HG03432 (cell line): ENCODE results near the gene ACTL8.

Source experiments
- ATAC-seq: cut with Tn5 transposase; IDR thresholded peaks from one replicate; pipeline ENCODE4 v1.9.1; 2021; ENCODE audit warnings: mild to moderate bottlenecking, moderate library complexity; ENCODE audit not compliant: unreplicated experiment

ACTL8 gene, protein sequence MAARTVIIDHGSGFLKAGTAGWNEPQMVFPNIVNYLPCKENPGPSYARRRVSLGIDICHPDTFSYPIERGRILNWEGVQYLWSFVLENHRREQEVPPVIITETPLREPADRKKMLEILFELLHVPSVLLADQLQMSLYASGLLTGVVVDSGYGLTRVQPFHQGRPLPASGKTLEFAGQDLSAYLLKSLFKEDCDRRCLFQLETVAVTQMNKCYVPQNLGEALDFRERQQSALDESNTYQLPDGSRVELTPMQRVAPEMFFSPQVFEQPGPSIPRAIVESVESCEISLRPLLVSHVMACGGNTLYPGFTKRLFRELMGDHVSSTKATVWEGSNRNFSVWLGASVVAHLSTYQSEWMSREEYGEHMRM

GRCh38 chr1:17755120-17755519, at the start of gene ACTL8:
Gene ACTL8, plus strand, starts transcription at chr1:17755333. Its CDS starts 67,676 bp downstream, at chr1:17823009.
- no peak for ATAC-seq

DNA sequence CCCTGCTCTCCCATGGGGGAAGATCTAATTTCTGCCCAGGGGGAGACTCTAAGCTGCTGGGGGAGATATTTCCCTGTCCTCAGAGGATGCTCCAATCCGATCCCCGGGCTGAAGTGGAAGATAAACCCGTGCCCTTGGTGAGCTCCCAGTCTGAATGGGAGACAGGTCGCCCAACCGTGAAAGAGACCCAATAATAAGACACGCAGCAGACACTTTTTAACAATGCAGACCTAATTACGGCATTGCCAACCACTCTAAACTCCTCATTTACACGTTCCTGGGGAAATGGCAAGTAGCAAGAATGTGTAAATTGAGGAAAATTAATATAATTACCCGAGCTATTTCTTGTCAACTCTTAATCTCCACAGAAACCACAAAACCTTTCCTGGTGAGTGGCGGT, 48.7 kb upstream of the ACTL8 start:
- ATAC-seq, result no peak

GRCh38 chr1:17709981-17710380, 45.2 kb upstream of the ACTL8 start:
- ATAC-seq, result no peak

DNA sequence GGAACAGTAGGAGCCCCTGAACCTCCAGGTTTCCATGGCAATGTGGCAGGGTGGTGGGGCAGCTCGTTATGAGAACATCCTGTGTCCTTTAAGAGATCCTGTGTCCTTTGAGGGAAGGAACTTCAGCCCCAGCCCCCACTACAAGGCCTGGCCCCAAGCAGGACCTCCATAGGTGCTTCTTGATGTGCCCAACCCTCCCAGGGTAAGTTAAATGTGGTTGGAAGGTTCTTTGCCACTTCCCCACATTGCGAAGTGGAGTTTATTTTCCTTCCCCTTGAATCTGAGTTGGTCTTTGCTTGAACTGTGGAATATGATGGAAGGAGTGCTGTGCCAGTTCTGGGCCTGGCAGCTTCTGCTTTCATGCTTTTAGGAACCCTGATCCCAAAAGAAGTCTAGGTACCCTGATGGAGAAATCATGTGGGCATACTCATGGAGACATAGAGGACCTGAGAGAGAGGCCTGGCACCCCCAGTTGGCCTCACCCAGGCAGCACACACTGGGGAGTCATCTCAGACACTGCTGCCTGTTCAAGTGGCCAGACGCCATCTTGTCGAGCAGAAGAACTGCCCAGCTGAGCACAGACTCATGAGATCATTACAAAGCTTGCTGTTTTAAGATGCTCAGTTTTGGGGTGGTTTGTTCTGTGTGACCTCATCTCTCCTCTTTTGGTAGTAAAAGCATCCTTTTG, 44.1 kb upstream of the ACTL8 start:
- no peak for ATAC-seq

DNA sequence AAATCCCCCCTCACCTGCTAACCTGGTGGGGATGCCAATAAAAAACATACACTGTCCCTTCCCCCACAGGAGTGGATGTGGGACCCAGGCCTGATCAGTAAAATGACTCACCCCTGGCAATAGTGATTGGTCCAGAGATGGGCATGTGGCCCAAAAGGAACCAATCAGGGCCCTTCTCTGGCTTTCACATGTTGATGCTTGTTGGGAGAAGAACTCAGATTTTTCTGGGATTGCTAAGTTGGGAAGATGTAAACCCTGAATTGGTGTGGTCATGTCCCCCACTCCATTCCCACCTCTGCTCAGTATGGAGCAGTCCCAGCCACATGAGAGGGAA, 43.6 kb upstream of the ACTL8 start:
- no peak for ATAC-seq

DNA sequence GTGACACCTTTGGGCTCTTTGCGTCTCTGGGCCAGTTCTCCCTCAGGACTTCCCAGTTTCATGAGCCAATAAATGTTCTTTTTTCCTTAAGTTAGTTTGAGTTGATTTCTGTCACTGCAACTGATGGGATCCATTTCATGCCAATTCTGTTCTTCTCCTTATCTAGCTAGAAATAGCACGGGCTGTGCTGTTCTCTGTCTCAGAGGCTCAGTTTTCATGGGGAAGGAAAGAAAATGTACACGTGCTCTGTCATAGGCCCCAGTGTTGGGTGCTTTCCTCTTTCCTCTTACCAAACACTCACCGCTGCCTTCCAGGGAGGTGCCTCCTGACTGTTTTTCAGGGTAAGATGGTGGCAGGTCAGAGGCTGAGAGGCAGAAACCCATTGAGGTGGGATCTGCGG, 43.2 kb upstream of the ACTL8 start:
- no peak for ATAC-seq

DNA sequence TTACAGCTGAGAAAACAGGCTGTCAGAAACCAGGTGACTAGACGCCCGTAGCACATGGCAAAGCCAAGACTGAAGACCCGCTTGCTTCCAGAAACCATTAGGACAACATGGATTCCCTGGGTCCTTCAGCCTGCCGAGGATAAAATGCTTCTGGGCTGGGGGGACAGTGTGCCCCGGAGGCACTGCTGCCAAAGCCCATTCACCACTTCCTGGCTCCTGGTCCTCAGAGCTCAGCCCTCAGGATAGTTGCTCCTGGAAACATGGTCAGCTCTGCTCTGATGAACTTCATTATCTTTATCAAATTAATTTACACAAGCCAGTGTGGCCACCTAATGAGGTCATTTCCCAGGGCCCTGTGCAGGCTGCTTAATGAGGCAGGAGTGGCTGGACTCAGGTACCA, 41.1 kb upstream of the ACTL8 start:
- ATAC-seq, result no peak

GRCh38 chr1:17717594-17718535, 37.3 kb upstream of the ACTL8 start:
- ATAC-seq, result no peak

DNA sequence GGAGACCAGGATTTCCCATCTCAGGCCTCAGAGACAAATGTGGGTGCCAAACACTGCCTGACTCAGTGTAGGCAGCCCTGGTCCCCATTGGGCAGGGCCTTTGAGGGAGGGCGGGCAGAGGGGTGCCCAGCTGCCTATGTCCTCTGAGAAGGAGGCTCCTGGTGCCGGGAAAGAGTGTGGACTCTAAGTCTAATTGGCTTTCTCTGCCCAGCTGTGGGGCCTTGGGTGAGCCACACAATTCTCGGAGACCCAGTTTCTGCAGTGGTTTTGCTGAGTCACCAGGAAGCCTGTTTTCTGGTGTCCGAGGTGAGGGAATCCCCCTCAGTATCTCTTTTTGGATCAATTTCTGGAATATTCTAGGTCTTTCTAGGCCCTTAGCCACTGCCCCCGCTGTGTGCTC, 35.3 kb upstream of the ACTL8 start:
- no peak for ATAC-seq

GRCh38 chr1:17721444-17721843, 33.7 kb upstream of the ACTL8 start:
- ATAC-seq, result no peak

- no peak for ATAC-seq
Measured at GRCh38 chr1:17723684-17724083, 31.4 kb upstream of the ACTL8 start.

GRCh38 chr1:17724150-17724549, 31.0 kb upstream of the ACTL8 start:
- no peak for ATAC-seq

DNA sequence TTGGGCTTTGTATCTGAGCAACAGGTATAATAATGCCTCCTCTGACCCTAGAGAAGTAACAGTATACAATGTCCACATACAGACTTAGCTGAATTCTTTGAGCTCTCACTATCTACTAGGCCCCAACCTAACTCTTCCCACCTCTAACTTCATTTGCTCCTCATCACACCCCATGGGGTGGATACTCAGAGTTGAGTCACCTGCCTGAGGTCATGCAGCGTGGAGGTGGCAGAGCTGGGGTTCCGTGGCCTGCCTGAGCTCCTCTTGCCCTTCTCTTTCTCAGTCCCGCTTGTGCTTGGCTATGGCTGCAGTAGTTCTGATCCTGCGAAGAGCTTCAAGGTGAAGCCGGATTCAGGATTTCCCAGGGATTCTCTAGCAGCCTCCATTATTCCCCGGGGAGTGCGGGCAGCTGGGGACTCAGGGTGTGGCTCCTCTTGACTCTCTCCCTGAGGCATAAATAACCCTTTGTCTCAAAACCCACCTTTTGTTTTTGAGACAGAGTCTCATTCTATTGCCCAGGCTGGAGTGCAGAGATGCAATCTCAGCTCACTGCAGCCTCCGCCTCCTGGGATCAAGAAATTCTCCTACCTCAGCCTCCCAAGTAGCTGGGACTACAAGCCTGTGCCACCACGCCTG, 29.9 kb upstream of the ACTL8 start:
- no peak for ATAC-seq

DNA sequence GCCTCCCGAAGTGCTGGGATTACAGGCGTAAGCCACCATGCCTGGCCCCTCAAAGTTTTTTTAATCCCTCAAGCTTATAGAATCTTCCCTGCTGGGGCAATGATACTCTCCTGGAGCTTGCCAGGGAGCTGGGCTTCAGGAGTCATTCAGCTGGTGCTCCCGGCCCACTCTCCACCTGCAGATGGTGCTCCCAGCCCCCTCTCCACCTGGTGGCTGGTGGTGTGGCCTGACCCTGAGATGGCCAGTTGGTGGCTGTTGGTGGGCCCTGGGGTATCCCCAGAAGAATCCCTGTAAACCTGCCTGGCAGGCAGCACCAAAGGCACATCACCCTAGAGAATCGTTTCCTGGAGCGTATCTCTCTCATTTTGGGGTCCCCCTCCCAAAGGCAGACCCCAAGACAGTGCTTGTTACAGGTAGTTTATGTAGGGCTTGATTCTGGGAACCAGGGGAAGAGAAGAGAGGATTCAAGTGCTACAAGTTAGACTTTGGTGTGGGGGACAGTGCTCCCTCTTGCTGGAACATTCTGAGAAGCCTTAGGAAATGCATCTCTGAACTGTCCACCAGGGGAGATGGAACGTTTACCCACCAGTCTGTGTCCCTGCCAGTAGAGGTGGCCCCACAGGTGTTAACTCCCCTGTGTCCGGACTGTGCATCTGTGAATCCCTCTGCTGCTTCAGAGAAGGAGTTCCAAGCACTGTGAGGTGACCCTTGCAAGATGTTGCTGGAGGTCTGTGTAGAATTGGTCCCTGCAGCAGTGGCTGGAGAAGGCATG, 29.1 kb upstream of the ACTL8 start:
- no peak for ATAC-seq

GRCh38 chr1:17728123-17728712, 26.9 kb upstream of the ACTL8 start:
- ATAC-seq, result no peak

DNA sequence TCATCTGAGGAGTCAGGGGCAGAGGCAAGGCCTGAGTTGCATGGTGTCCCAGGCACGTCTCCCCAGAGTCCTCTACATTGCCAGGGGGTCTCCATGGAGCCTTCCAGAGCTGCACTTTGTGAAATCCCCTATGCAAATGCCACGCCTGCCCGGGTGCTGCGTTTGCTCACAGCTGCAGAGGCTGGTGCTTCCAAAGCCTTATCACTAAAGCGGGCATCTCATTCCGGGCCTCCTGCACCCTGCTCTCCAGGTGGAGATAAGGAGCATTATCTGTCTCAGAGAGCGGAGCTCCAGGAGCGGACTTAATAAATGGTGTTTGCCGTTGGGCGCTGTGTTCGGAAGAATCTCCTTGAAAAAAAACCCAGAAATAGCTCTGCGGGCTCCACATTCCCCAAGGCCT, 25.9 kb upstream of the ACTL8 start:
- no peak for ATAC-seq

GRCh38 chr1:17729909-17730308, 25.2 kb upstream of the ACTL8 start:
- no peak for ATAC-seq

DNA sequence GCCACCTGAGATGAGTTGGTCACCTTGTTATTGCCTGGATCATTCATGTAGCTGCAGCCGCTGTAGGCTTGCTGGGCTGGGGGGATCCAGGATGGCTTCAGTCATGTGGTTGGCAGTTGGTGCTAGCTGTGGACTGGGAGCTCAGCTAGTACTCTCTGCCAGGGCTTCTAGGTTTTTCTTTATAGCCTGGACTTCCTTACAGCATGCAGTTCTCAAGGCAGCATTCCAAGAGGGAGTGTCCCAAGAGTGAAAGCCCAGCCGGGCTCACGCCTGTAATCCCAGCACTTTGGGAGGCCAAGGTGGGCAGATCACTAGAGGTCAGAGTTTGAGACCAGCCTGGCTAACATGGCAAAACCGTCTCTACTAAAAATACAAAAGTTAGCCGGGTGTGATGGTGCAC, 23.7 kb upstream of the ACTL8 start:
- no peak for ATAC-seq

- ATAC-seq, result no peak
Measured at GRCh38 chr1:17732475-17732874, 22.7 kb upstream of the ACTL8 start.

DNA sequence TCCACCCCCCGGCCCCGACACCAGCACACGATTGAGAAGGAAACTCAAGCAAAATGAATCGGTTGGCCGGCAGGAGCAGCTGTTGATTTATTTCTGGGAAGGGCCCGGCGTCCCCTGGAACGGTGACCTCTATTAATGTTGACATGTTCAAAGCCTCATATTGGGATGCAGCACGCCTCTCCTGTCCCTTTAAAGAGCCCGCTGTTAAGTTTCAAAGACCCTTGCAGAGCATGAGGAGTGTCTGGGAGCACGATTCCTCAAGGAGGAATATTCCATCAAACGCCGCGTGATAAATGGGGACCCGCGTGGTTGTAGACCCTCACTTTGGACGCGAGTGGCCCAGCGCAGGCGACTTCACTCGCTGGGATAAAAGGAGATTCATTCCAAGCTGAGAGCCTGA, 21.5 kb upstream of the ACTL8 start:
- ATAC-seq, result no peak
